K562 (cell line): ENCODE data around the gene P2RX3. TPM values are rescaled to one million over a fixed set of nuclear protein-coding genes. Genes with fewer than 3 reads are reported as not detected.

ENCODE experiments used
- CCAR2 ChIP-seq: fragments of 200-400 bp; formaldehyde crosslinking; IDR thresholded peaks from 2 replicates; pipeline ENCODE4 v1.6.1; 2017; ENCODE audit warnings: mild to moderate bottlenecking, low read depth, low read length
- DACH1 ChIP-seq: fragments of 450-650 bp; IDR thresholded peaks from 2 replicates; pipeline ENCODE4 v1.6.1; 2018; ENCODE audit not compliant: partially characterized antibody
- FOXJ2 ChIP-seq: fragments of 200-800 bp; sonication (Bioruptor generic); IDR thresholded peaks from 2 replicates; pipeline ENCODE4 v1.6.1; 2016; ENCODE audit warnings: missing genetic modification characterization, missing compliant biosample characterization
- GTF2A2 ChIP-seq: IDR thresholded peaks from 2 replicates; pipeline ENCODE4 v1.6.1; 2016; ENCODE audit warnings: mild to moderate bottlenecking, missing genetic modification characterization, missing compliant biosample characterization
- HDAC6 ChIP-seq: IDR thresholded peaks from 2 replicates; pipeline ENCODE4 v1.6.1; 2012; ENCODE audit warnings: low read depth, mild to moderate bottlenecking, control low read depth, inconsistent platforms, low read length, moderate library complexity
- ID3 ChIP-seq, 2 experiments: fragments of 250-450 bp in 1 of 2; fragments of 450-650 bp in 1 of 2; sonication (Bioruptor Pico) in 1 of 2; IDR thresholded peaks; 2 replicates each; pipeline versions ENCODE4 v1.6.1 to v1.8.0; 2016 to 2021; ENCODE audit warnings: mild to moderate bottlenecking in 2 of 2, moderate library complexity in 2 of 2, missing compliant biosample characterization in 1 of 2, missing genetic modification characterization in 1 of 2
- MYC ChIP-seq, 2 experiments: fragments of 250-450 bp in 1 of 2; sonication (Bioruptor Pico) in 1 of 2; IDR thresholded peaks; 2 replicates each; pipeline versions ENCODE4 v1.5.1 to v1.6.1; 2012 to 2021; ENCODE audit warnings: low read depth in 2 of 2, borderline replicate concordance in 1 of 2, improper control_type of control experiment in 1 of 2, low read length in 1 of 2, mild to moderate bottlenecking in 1 of 2, moderate library complexity in 1 of 2
- NFIC ChIP-seq: fragments of 450-650 bp; IDR thresholded peaks from 2 replicates; pipeline ENCODE4 v1.6.1; 2017; ENCODE audit warnings: mild to moderate bottlenecking, inconsistent platforms
- PHF21A ChIP-seq: fragments of 450-650 bp; IDR thresholded peaks from 2 replicates; pipeline ENCODE4 v1.6.1; 2017; ENCODE audit warnings: low read depth, borderline replicate concordance
- PHF8 ChIP-seq: fragments of 200-600 bp; sonication (generic); IDR thresholded peaks from 2 replicates; pipeline ENCODE4 v1.6.1; 2012; ENCODE audit warnings: mixed run types, mild to moderate bottlenecking, inconsistent platforms, low read length, moderate library complexity, borderline replicate concordance
- RFX1 ChIP-seq: fragments of 450-650 bp; IDR thresholded peaks from 2 replicates; pipeline ENCODE4 v1.6.1; 2016; ENCODE audit warnings: mild to moderate bottlenecking, moderate library complexity
- TAF9B ChIP-seq: fragments of 450-650 bp; IDR thresholded peaks from 2 replicates; pipeline ENCODE4 v1.6.1; 2018; ENCODE audit warnings: mild to moderate bottlenecking; ENCODE audit not compliant: partially characterized antibody
- TEAD1 ChIP-seq, 2 experiments: fragments of 450-650 bp in 1 of 2; sonication (generic) in 1 of 2; formaldehyde crosslinking; IDR thresholded peaks; 2 replicates each; pipeline versions ENCODE4 v1.4.0 to v1.8.0; 2020 to 2022; ENCODE audit warnings: mild to moderate bottlenecking in 2 of 2, missing genetic modification reagents in 1 of 2
- TRIM28 ChIP-seq: fragments of 450-650 bp; IDR thresholded peaks from 2 replicates; pipeline ENCODE4 v1.6.1; 2017
- ZBTB43 ChIP-seq: sonication (generic); formaldehyde crosslinking; IDR thresholded peaks from 2 replicates; pipeline ENCODE4 v1.8.0; 2023; ENCODE audit warnings: mild to moderate bottlenecking, missing genetic modification reagents
- ZNF232 ChIP-seq: sonication (generic); formaldehyde crosslinking; IDR thresholded peaks from 2 replicates; pipeline ENCODE4 v1.8.0; 2022; ENCODE audit warnings: mild to moderate bottlenecking, missing genetic modification reagents
- ZNF280A ChIP-seq: fragments of 450-650 bp; IDR thresholded peaks from 2 replicates; pipeline ENCODE4 v1.6.1; 2018; ENCODE audit warnings: mild to moderate bottlenecking, low read depth; ENCODE audit not compliant: partially characterized antibody
- ZNF3 ChIP-seq: fragments of 250-450 bp; sonication (Bioruptor Pico); IDR thresholded peaks from 2 replicates; pipeline ENCODE4 v1.5.0; 2021; ENCODE audit warnings: mild to moderate bottlenecking, moderate library complexity
- ZNF655 ChIP-seq: fragments of 250-450 bp; sonication (Bioruptor Pico); IDR thresholded peaks from 2 replicates; pipeline ENCODE4 v1.5.0; 2021
- ZNF699 ChIP-seq: fragments of 250-450 bp; sonication (Bioruptor Pico); IDR thresholded peaks from 2 replicates; pipeline ENCODE4 v1.8.0; 2021; ENCODE audit warnings: mild to moderate bottlenecking, moderate library complexity; ENCODE audit not compliant: insufficient replicate concordance
- ZNF740 ChIP-seq, 3 experiments: fragments of 200-800 bp in 1 of 3; sonication (Bioruptor generic) in 1 of 3; sonication (generic) in 1 of 3; formaldehyde crosslinking in 1 of 3; IDR thresholded peaks; 2 replicates each; pipeline versions ENCODE4 v1.6.1 to v1.8.0; 2016 to 2022; ENCODE audit warnings: mild to moderate bottlenecking in 2 of 3, missing compliant biosample characterization in 2 of 3, missing genetic modification characterization in 2 of 3, missing genetic modification reagents in 1 of 3
- polyA plus RNA-seq, 8 experiments: library from polyadenylated mRNA; depleted of rRNA in 4 of 8; stranded (reverse) in 5 of 8; unstranded in 3 of 8; fragments of >200 nt; fragmentation: Nextera tagmentation in 2 of 8; fragmentation: Illumina TruSeq in 1 of 8; extraction: Ambion mirVana in 2 of 8; extraction: Trizol in 1 of 8; gene quantifications; 2 replicates each; pipeline versions ENCODE4 v1.2.1 to v1.2.3, GENCODE V29; 2011 to 2014; ENCODE audit warnings: inconsistent platforms in 1 of 8, missing spikeins in 1 of 8
- total RNA-seq, 7 experiments: library from RNA; depleted of rRNA in 6 of 7; stranded (reverse); fragments of >200 nt in 6 of 7; fragmentation: Illumina TruSeq in 2 of 7; extraction: Trizol in 2 of 7; gene quantifications; 2 replicates each; pipeline versions ENCODE4 v1.2.1 to v1.2.3, GENCODE V29; 2011 to 2021; ENCODE audit warnings: low replicate concordance in 1 of 7

P2RX3 gene
- total and polyA plus RNA-seq, 9 of the 15 experiments (the other 6 are each of a cell fraction or from before 2014, with no cell fraction given) = not detected

GRCh38 chr11:57368106-57368844 lies 30.1 kb downstream of the P2RX3 start (continued):
- no peak for TF ChIP-seq ZNF740 (CRISPR knock-in tag; IDR thresholded peaks at IDR 0.05)
- no peak for TF ChIP-seq ZNF740 (tag; IDR thresholded peaks at IDR 0.05)
- peak; percentile 25; the same call in 1 of the 2 replicates for TF ChIP-seq NFIC
- TF ChIP-seq ZNF3 (CRISPR knock-in tag) = no peak
- TF ChIP-seq ZNF232 (CRISPR knock-in tag) = no peak
- no peak for TF ChIP-seq ZNF699 (CRISPR knock-in tag)
- no peak for TF ChIP-seq ZNF280A
- TF ChIP-seq PHF8 = no peak
- TF ChIP-seq ZNF655 (CRISPR knock-in tag) = no peak
- peak; percentile 35; the same call in 1 of the 2 replicates for TF ChIP-seq MYC (IDR thresholded peaks at IDR 0.05; ENCODE audit: low read depth, low read length)
- no peak for TF ChIP-seq MYC (CRISPR knock-in tag; IDR thresholded peaks at IDR 0.05; ENCODE audit: borderline replicate concordance, low read depth)
- no peak for TF ChIP-seq TAF9B
- TF ChIP-seq ID3 (CRISPR knock-in tag; IDR thresholded peaks at IDR 0.05) = no peak
- TF ChIP-seq ID3 (tag; IDR thresholded peaks at IDR 0.05) = no peak
- no peak for TF ChIP-seq FOXJ2
- no peak for TF ChIP-seq ZBTB43
- TF ChIP-seq TRIM28 = no peak
- TF ChIP-seq DACH1 = no peak
- peak; percentile 24; the same call in 1 of the 2 replicates for TF ChIP-seq RFX1
- 0 out of 4 replicates have a peak, but pooled peaks of 1 of the 2 experiments have one; percentile 44 for TF ChIP-seq TEAD1 (CRISPR knock-in tag; IDR thresholded peaks at IDR 0.05)
- TF ChIP-seq HDAC6 = no peak
- no peak for TF ChIP-seq CCAR2
- TF ChIP-seq GTF2A2 (tag) = no peak
- TF ChIP-seq PHF21A = no peak
